GM19455 (cell line): ENCODE results near the gene SENP6.
"Not testable (repeated sequence)": the region's sequence is repeated elsewhere in the genome, so short reads cannot be mapped to it uniquely, and the experiment has no call there.

Source experiments
- ATAC-seq: cut with Tn5 transposase; IDR thresholded peaks from one replicate; pipeline ENCODE4 v1.9.1; 2021; ENCODE audit not compliant: unreplicated experiment

The SENP6 gene

GRCh38 chr6:75605635-75606034 lies 4.0 kb downstream of the SENP6 start:
- no peak for ATAC-seq

- ATAC-seq, result no peak
Measured at GRCh38 chr6:75608304-75608703, 6.6 kb downstream of the SENP6 start.

- no peak for ATAC-seq
Measured at GRCh38 chr6:75608956-75609533, 7.4 kb downstream of the SENP6 start.

- ATAC-seq, result no peak
Measured at GRCh38 chr6:75609639-75610590, 8.2 kb downstream of the SENP6 start.

GRCh38 chr6:75611011-75611701 lies 9.5 kb downstream of the SENP6 start:
- ATAC-seq, result no peak

- ATAC-seq, result no peak
Measured at GRCh38 chr6:75611702-75612375, 10.2 kb downstream of the SENP6 start.

- no peak for ATAC-seq
Measured at GRCh38 chr6:75612434-75612833, 10.8 kb downstream of the SENP6 start.

GRCh38 chr6:75613056-75613501 lies 11.4 kb downstream of the SENP6 start:
- ATAC-seq, result no peak

- no peak for ATAC-seq
Measured at GRCh38 chr6:75618437-75618836, 16.8 kb downstream of the SENP6 start.

- no peak for ATAC-seq
Measured at GRCh38 chr6:75619230-75619899, 17.7 kb downstream of the SENP6 start.

- ATAC-seq, result no peak
Measured at GRCh38 chr6:75620381-75621304, 19.0 kb downstream of the SENP6 start.

GRCh38 chr6:75621846-75622245 lies 20.2 kb downstream of the SENP6 start:
- ATAC-seq, result no peak

GRCh38 chr6:75623491-75623890 lies 21.8 kb downstream of the SENP6 start:
- ATAC-seq, result no peak

- ATAC-seq, result no peak
Measured at GRCh38 chr6:75624335-75624734, 22.7 kb downstream of the SENP6 start.

GRCh38 chr6:75624988-75625387 lies 23.3 kb downstream of the SENP6 start:
- no peak for ATAC-seq

- no peak for ATAC-seq
Measured at GRCh38 chr6:75626561-75626960, 24.9 kb downstream of the SENP6 start.

- ATAC-seq, result not testable (repeated sequence)
Measured at GRCh38 chr6:75627708-75628107, 26.0 kb downstream of the SENP6 start.

GRCh38 chr6:75631859-75632635 lies 30.4 kb downstream of the SENP6 start:
- ATAC-seq, result no peak

- no peak for ATAC-seq
Measured at GRCh38 chr6:75633045-75633444, 31.4 kb downstream of the SENP6 start.
